HG02938 (cell line): ENCODE data around the gene ROBO1.
A peak's percentile ranks its signal among the peaks of the same experiment; 100 is the strongest.

Experiments
- ATAC-seq: cut with Tn5 transposase; IDR thresholded peaks from one replicate; pipeline ENCODE4 v1.9.1; 2021; ENCODE audit warnings: mild to moderate bottlenecking, moderate library complexity; ENCODE audit not compliant: unreplicated experiment

The ROBO1 gene

DNA sequence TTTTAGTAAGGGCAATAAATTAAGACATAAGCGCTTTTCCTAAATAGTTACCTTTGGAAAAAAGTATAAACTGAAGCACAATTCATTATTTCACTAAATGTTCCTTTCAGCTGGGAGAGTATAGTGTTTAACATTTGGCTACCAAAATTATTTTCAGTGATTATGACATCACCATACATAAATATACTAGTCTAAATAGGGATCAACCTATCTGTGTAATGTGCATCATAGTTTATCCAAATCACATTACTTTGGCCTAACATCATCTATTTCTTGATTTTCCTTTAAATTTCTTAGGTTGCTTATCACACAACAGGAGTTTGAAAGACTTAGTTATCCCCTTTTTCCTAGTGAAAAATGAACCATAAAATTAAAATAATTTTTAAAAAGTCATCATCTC is 738.9 kb downstream of the ROBO1 start:
- no peak for ATAC-seq

DNA sequence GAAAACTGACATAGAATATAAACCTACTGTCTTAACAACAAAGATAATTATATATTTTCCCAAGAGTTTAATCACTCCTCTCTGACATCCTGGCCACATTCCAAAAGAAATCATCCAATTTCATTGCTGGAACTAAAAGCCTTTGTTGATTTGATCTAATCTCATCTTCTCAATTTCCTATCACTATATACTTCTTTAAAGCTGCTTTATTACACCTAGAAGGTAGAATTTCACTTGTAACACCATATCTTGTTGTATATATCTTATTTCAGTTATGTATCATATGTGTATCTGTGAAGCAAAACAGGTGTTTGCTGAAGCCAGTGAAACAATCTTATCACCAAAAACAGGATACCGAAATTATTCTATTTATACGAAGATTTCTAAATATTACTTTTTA is 740.2 kb downstream of the ROBO1 start:
- no peak for ATAC-seq

DNA sequence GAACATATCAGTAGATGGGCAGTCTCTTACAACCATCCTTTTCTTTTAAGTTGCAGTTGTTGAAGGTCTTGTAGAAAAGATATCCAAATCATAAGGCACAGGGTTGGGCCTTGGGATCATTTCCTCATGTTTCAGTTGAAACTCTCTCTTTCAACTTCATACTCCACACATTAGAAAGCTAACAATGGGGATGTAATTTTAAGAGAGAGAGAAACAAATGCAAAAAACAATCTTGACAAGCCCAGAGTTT is 747.9 kb downstream of the ROBO1 start:
- ATAC-seq: no peak

DNA sequence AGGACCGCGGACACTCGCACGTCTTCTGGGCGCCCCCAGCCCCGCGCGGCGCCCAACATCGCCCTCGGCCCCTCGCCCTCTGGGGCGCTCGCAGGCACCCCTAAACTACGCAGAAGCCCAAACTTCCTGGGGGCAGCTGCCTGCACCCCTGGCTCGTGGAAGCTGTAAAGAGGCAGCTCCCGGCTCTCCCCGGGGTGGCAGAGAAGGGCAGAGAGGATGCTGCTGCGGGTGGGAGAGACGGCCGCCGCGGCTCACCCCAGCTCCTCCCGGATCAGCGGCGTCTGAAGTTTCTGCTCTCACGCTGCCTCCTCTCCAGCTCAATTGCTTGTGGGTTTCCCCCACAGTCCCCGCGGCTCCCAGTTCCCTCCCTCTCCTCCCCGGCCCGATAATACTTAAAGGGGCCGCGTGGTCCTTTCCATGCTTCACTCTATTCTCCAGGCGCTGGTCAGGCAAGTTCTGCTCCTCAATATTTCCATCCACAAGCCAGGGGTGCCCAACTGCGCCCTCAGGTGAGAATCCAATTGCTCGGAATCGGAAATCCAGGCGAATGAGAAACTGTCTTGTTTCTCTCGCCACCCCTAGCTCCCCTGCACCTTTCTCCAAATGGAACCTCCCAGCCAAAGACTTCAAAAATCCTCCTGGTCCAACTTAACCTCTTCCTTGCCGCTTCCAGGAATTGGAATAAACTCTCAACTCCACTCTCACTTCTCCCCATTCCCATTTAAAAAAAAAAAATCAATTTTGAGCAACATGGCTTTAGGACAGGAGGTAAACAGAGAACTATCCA is 748.5 kb downstream of the ROBO1 start:
- peak; percentile 65 for ATAC-seq

DNA sequence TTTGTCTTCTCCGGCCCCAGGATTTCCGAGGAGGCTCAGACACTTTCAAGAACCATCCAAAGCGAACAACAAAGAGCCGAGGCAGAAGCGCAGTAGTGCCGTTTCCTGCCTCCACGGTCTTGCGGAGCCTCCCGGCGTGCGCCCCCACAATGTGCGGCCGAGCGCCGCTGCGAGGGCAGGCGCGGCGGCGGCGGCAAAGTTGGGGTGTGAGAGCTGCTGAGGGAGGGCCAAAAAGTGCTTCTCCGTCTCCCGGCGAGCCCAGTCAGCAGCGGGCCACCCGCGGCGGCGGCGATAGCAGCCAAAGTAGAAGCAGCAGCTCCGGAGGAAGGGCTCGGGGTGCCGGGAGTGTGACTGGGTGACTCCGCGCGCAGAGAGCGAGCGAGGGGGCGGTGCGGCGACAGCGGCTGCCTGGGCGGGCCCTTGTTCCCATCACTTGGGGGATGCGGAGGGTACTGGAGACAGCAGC is 749.1 kb downstream of the ROBO1 start:
- peak; percentile 46 for ATAC-seq

DNA sequence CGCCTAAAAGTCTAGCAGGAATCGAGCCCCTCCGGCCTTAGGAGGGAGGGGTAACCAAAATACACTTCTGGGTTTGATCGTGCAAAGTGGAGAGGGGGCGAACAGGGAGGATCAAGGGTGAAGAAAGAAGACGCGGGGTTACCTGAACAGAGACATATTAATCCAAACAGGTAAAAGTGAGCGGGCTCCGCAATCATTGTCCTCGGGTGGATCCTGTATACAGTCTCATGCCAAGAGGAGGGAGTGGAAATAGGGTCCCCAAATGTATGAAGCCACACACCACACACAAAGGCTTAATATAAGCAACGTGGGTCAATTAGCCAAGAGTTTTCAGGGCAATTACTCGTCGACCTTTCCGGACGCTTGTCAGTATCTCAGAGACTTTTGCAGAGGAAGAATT is 749.5 kb downstream of the ROBO1 start:
- ATAC-seq: peak; percentile 1

DNA sequence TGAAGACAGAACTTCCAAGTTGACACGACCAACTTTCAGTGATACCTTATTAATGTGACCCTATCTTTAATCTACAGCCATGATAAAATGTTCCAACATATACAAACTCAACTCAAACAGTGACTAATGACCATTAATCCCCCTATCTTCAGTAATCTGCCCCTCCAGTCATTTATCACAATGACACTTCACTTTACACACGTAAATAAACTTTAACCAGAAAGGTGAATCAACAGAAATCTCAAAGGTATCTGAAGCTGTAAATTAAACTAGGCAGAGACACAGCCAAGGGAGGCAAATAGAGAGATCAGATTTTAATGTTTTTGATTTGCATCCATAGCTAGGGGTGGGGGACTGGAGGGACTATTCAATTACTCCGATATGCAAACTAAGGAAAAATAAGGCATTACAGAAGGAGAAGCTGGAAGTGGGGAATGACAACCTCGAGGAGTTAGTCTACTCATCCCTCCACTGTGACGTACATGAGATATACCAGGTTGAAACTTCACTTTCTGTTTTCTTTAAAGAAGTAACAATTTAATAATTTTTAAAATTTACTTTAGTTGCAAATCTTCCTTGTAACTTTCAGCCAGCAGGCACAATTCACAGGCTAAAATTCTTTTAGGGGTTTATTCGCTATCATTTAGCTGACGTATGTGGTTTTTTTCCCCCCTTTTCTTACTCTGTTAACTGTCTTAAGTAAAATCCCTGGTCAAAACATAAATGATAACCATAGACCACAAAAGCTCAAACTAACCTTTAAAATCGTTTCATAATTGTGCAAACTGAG is 751.0 kb downstream of the ROBO1 start:
- ATAC-seq: no peak

DNA sequence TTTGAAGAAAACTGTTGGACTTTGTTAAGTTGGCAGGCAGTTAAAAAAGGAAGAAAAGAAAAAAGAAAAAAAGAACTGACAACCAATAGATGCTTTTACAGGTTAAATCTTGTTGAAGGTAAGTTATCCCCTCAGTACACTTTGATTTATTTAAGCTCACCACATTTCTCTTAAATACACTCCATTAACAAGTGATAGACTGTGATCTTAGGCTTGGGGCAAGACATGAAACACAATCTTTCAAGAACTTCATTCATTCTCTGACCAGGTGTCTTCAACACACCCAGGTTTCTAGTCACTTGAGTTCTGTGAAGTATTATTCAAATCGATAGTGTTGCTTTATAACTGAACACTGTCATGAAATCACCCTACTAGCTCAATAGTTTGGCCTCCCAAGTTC is 751.9 kb downstream of the ROBO1 start:
- no peak for ATAC-seq

DNA sequence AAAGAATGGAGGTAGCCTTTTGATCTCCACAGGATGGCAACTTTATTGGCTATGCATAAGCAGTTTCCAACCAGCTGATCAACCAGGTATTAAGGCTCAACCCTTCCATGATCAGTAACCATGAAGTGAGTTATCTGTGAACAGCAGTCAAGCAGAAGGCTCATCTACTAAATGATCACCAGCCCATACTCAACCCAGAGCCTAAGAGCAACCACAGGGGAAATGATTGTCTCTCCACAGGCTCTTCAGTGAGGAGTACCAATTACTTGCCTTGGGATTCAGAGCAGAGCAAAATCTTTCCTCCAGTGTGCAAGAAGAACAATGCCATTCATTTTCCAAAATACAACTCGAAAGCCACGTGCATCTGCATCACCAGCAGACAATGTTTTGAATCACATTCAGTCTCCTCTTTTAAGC is 754.8 kb downstream of the ROBO1 start:
- ATAC-seq: no peak

DNA sequence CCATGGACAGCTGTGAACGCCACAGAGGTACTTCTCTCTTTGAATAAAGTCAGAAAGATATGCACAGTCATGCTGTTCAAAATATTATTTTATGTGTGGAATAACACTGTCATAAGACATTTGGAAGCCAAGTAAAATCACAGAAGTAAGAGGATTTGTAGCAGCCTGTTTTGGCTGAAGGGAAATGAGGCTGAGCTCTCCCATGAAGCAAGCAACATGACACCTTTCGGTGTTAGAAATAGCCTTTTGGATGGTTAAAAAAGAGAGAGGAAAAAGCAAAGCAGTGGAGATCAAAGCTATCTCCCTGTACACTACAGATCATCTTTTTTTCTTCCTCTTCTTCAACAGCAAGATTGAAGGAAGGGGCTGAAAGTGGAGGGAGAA is 755.3 kb downstream of the ROBO1 start:
- ATAC-seq: no peak

DNA sequence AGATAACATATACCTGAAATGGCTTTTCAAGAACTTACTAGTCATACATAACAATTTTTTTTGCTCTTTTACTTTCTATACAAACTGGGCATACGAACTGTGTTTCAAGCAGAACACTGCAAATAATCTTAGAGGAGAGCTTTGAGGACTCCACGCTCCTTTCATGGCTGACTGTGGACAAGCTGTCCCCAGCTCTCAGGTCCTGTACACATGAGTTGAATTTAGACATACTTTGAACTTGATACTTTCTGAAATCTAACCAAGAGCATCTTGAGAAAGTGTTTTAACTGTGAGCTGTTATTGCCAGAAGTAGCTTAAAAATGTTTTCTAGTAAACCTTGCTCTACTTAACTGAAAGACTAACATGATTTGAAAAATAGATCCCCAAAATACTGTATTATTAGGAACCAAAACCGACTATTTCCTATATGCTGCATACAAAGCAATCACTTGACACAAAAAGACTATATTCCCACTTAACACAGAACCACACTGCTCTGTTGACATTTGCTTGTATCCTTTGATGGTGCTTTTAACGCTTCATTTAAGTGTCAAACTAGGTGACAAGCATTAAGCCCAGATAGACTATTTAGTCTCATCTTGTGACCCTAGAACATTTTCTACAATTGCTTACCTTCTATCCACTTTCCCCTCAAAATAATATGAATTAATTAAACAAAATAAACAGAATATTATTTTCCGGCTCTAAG is 755.8 kb downstream of the ROBO1 start:
- ATAC-seq: no peak

DNA sequence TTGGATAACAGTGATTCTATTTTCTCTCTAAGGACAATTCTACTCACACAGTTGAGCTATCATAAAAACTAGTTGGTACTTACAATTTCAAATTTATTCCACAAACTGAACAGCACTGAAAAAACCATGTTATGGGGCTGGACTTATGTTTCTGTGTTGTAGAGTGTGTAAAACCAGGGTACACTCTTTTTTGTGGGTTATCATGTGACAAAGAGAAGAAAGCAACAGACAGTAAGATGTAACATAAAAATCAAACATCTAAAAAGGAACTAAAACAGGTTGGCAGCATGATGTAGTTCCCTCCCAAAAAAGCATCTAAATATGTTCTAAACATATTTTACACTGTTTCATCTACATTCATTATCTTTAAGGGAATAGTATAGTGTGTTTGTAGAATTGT is 757.9 kb downstream of the ROBO1 start:
- ATAC-seq: no peak

DNA sequence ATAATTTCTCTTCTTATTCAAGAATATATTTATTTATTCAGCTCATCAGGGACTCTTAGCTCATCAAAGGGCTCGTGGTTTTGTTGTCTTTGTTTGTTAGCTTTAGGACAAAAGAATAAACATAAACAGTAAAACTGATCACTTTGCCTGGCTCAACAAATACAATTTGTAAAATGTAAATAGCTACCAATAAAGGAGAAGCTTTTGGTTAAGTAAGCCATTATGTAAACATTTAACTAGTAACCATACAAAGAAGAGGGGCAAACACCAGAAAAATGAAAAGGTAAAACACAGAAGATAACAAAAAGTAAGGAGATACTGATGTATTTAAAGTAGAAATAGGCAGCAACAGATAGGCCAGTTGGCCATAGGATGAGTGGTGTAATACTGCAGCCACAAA is 761.7 kb downstream of the ROBO1 start:
- ATAC-seq: no peak

DNA sequence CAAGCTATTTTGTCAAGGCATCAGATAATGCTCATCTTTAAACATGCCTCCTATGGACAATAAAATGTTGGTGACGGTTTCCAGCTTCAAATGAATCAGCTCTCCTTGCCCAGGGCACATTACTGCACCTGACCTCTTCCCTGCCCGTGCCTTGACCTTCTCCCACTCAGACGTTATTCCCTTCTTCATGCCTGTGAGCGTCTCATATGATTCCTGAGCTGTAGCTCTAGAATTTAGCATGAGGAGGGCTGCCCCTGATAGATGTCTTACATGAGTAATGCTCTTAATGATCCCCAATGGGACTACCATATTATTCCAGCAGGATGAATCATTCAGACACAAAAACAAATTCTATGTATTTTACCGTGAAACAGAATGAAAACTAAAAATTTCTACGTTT is 762.7 kb downstream of the ROBO1 start:
- ATAC-seq: no peak

DNA sequence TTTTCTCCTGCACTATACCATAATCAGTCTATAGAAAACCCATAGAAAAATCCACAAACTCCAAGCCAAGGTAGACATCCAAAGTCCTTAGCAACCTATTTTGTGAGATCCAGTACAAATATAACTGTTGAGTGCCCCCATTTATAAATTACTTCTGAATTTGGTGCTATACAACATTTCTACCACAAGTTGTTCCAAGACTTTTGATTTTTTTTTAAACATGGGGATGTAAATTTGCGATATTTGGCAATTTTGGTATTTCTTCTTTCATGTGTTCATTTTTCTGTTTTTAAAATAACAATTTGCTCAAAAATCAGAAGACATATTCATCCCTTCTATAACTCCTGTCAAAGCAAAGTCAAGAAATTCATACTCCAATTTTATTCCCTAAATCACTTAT is 763.8 kb downstream of the ROBO1 start:
- ATAC-seq: no peak

DNA sequence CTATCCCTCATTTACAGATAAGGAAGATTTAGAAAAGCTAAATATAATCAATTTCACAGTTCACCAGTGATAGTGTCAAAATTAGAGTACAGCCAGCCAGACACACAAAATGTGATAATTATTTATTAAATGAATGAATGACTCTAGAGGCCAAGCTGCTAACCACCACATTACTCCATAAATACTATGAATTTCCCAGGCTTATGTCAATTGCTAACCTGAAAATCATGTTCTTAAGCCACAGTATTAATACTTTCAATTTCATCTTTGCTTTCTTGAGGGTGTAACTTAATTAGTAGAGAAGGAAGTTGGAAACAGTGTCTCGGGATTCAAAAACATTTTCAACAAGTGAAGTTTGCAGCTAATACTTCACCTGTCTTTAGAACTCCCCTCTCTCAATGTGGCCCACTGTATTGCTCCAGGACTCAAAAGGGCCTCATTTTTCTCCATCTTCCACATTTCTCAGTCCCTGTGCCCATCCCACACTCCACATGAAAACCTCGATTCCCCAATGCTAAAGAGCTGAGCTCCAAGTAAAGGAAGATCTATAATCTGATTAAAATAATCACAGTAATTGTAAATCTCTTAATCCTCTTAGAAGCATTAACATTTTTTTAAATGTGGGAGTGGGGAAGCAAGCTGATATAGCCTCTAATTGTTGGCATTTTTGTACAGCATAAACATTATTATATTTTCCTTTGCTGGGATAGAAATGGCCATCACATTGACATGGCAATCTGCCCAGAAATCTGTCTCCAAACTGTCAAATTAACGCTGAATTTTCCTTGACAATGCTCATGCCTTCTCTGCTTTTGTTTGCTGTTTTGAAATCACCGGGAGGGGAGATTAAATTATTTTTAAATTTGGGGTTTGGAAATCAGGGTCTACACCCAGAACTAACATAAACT is 765.1 kb downstream of the ROBO1 start:
- ATAC-seq: no peak

DNA sequence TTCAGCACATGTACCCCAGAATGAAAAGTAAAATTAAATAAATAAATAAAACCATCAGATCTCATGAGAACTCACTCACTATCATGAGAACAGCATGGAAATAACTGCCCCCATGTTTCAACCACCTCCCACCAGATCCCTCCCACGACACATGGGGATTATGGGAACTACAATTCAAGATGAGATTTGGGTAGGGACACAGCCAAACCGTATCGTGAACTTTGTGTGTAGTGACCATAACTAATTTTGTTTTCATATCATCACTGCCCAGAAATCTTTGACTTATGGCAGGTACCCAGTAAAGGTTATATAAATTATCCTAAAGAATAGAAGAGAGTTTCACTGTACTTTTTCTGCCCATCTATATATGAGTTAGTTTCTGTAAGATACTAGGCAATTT is 766.5 kb downstream of the ROBO1 start:
- no peak for ATAC-seq

DNA sequence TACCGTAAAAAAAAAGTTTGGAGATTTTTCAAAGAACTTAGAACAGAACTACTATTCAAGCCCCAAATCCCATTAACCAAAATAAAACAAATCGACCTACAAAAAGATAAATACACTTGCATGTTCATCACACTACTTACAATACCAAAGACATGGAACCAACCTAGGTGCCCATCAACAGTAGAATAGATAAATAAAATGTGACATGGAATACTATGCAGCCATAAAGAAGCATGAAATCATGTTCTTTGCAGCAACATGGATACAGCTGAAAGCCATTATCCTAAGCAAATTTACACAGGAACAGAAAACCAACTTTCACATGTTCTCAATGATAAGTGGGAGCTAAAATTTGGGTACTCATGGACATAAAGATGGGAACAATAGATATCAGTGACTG is 768.7 kb downstream of the ROBO1 start:
- no peak for ATAC-seq

DNA sequence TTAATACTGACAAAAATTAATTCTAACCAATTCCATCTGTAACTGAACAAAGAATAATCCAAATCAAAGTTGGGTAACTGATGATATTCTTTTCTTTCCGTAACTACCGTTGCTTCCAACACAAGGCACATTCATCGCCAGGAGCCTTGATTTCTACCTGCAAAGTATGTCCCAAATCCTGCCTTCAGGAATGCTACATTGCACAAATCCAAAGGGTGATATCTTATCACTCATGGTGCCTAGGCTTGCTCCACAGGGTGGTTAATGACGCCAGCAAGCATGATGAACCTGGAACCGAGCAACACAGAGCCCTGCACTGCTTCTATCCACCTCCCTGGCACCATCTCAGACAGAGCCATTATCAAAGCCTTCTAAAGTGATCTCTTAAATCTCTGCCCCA is 772.7 kb downstream of the ROBO1 start:
- no peak for ATAC-seq

DNA sequence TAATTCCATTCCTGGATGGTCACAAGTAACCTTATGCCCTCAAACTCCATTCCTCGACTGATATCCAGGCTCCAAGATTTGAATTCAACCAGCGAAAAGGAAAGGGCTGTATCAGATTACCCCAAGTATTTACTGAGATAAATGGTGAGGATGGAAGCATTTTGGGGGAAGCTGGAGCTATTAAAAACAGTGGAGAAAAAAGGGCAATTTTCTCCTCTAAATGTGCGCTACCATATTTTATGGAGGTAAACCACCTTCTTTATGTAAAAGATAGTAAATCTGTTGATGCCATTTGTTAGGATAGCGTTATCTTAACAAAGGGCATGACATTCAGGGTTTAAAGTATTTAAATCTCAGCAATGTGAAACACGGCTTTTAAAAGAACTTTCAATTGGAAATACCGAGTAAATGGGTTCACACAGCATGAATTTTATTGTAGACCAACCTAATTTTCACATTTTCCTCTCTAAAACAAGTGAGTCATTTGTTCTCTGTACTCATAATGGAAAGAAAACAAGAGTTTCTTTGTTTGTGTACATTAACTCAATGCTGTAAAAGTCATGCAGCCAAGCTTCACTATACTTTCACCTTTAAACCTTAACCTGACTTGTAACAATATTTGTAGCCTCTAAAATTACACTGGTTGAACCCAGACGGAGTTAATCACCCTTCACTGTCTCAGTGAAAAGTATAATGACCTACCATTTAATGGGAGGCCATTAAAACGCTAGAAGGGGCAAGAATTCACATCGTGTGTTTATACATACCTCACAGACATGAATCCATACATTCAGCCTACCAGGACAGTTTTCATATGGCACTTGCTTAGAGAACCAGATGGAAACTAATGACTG is 773.4 kb downstream of the ROBO1 start:
- no peak for ATAC-seq
